GM18499 (cell line): ENCODE data around the gene NPC1.
"Not testable (repeated sequence)": the region's sequence is repeated elsewhere in the genome, so short reads cannot be mapped to it uniquely, and the experiment has no call there.

ENCODE experiments used
- ATAC-seq: cut with Tn5 transposase; IDR thresholded peaks from one replicate; pipeline ENCODE4 v1.9.1; 2021; ENCODE audit warnings: moderate number of reproducible peaks; ENCODE audit not compliant: insufficient read depth, unreplicated experiment

Gene NPC1

GRCh38 chr18:23586249-23587196, at the start of gene NPC1:
NPC1 (minus strand) TSS chr18:23586506; CDS start chr18:23586343, 163 bp downstream.
- peak; percentile 64 for ATAC-seq

- no peak for ATAC-seq
Observed at GRCh38 chr18:23636071-23636399, 49.7 kb upstream of the NPC1 start.

GRCh38 chr18:23635283-23636070, 49.2 kb upstream of the NPC1 start:
- no peak for ATAC-seq

- no peak for ATAC-seq
Observed at GRCh38 chr18:23634692-23635091, 48.4 kb upstream of the NPC1 start.

- no peak for ATAC-seq
Observed at GRCh38 chr18:23632615-23633014, 46.3 kb upstream of the NPC1 start.

GRCh38 chr18:23631746-23632145, 45.4 kb upstream of the NPC1 start:
- ATAC-seq = no peak

- no peak for ATAC-seq
Observed at GRCh38 chr18:23631312-23631711, 45.0 kb upstream of the NPC1 start.

GRCh38 chr18:23629444-23629946, 43.2 kb upstream of the NPC1 start:
- ATAC-seq = peak; percentile 85

GRCh38 chr18:23627970-23628369, 41.7 kb upstream of the NPC1 start:
- no peak for ATAC-seq

GRCh38 chr18:23627321-23627720, 41.0 kb upstream of the NPC1 start:
- no peak for ATAC-seq

- ATAC-seq = no peak
Observed at GRCh38 chr18:23626451-23627279, 40.4 kb upstream of the NPC1 start.

- ATAC-seq = no peak
Observed at GRCh38 chr18:23623040-23623439, 36.7 kb upstream of the NPC1 start.

- no peak for ATAC-seq
Observed at GRCh38 chr18:23619388-23619881, 33.1 kb upstream of the NPC1 start.

GRCh38 chr18:23618862-23619387, 32.6 kb upstream of the NPC1 start:
- ATAC-seq = no peak

- no peak for ATAC-seq
Observed at GRCh38 chr18:23617412-23618014, 31.2 kb upstream of the NPC1 start.

GRCh38 chr18:23616258-23616657, 30.0 kb upstream of the NPC1 start:
- no peak for ATAC-seq

- ATAC-seq = no peak
Observed at GRCh38 chr18:23614891-23615290, 28.6 kb upstream of the NPC1 start.

- ATAC-seq = no peak
Observed at GRCh38 chr18:23614413-23614812, 28.1 kb upstream of the NPC1 start.

- ATAC-seq = not testable (repeated sequence)
Observed at GRCh38 chr18:23613091-23613475, 26.8 kb upstream of the NPC1 start.
